22Rv1 (cell line): ENCODE results near the gene LUZP1.
A peak's percentile ranks its signal among the peaks of the same experiment; 100 is the strongest.

Experiments used
- H3K27ac ChIP-seq: fragments of 450-650 bp; 2 replicates; pipeline ENCODE4 v1.5.1; 2017
- ZFX ChIP-seq: fragments of 450-650 bp; IDR thresholded peaks from 2 replicates; pipeline ENCODE4 v1.6.1; 2017; ENCODE audit warnings: antibody characterized with exemption, borderline replicate concordance
- TF ChIP-seq, protein P1 (sequence below): fragments of 450-650 bp; IDR thresholded peaks from 2 replicates; pipeline ENCODE4 v1.5.1; 2017; ENCODE audit warnings: mild to moderate bottlenecking

The LUZP1 gene

DNA sequence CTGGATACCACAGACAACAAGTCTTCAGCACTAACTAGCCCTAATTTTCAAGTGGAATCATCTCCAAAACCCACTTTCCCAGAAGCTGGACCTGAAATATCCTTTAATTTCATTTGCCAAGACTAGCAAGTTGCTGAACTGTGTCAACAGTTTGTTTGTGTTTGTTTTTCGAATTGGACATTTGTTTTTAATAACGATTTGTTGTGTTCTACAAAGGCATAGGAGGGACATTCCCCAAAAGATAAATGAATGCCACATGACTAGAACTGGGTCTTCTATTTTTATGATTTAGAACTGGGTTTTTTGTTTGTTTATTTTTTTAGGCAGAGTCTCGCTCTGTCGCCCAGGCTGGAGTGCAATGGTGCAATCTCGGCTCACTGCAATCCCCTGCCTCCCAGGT is 17.9 kb downstream of the LUZP1 start:
- TF ChIP-seq, protein P1, sequence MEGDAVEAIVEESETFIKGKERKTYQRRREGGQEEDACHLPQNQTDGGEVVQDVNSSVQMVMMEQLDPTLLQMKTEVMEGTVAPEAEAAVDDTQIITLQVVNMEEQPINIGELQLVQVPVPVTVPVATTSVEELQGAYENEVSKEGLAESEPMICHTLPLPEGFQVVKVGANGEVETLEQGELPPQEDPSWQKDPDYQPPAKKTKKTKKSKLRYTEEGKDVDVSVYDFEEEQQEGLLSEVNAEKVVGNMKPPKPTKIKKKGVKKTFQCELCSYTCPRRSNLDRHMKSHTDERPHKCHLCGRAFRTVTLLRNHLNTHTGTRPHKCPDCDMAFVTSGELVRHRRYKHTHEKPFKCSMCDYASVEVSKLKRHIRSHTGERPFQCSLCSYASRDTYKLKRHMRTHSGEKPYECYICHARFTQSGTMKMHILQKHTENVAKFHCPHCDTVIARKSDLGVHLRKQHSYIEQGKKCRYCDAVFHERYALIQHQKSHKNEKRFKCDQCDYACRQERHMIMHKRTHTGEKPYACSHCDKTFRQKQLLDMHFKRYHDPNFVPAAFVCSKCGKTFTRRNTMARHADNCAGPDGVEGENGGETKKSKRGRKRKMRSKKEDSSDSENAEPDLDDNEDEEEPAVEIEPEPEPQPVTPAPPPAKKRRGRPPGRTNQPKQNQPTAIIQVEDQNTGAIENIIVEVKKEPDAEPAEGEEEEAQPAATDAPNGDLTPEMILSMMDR, result no peak
- TF ChIP-seq ZFX, result no peak
- H3K27ac ChIP-seq, result peak overlapping the region; percentile 41

DNA sequence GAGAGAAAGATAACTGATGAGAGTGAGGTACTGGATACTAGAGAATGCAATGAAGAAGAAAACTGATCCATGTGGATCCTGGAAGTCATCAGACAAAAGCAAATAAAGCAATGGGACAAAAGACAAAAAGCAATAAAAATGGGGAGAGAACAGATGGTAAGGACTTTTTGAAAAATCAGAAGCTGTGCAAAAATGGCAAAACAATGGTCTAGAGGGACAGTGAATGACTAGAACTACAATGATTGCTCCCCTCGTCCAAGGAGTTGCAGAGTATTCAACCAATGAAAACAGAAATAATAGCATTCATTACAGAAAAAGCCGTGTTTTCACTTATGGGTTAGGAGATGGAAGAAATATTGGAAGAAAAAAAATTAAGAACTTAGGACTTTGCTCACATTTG is 18.5 kb downstream of the LUZP1 start:
- H3K27ac ChIP-seq, result peak overlapping the region; percentile 41
- TF ChIP-seq, protein P1, result no peak
- TF ChIP-seq ZFX, result no peak

DNA sequence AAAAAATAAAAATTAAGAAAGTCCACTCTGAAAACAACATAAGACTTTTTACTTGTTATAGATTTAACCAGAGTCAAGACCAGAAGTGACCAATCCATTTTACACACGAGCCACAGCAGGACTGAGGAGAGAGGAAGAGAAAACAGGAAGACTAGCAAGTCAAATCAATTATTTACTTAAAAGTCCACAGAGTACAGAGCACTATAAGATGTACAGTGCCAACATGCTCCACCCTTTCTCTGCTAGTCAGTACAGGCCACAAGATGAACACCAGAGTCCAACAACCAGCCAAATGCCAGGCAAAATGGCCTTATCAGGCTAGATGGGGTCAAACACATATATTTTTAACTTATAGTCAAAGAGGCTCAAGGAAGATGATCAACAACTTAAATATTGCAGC is 19.5 kb downstream of the LUZP1 start:
- TF ChIP-seq, protein P1, result no peak
- no peak for TF ChIP-seq ZFX
- H3K27ac ChIP-seq, result peak overlapping the region; percentile 41; the same call in 1 of the 2 replicates

DNA sequence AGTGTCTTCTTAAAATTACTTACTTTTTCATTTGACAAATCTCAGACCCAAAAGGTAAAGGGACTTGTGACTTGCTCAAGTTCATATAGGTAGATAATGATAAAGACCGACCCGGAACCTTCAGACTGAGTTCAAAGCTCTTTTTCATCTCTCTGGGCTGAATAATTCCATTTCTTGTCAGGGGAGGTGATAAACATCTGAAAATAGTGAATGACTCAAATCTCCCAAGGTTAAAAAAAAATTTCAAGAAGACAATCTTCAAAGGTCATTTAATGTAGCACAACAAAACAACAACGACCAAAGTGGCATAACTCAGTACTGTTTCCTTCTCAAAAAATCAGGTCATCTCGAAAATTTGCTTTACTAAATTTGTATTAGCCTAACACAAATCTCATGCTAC is 20.6 kb downstream of the LUZP1 start:
- TF ChIP-seq, protein P1, result no peak
- no peak for TF ChIP-seq ZFX

DNA sequence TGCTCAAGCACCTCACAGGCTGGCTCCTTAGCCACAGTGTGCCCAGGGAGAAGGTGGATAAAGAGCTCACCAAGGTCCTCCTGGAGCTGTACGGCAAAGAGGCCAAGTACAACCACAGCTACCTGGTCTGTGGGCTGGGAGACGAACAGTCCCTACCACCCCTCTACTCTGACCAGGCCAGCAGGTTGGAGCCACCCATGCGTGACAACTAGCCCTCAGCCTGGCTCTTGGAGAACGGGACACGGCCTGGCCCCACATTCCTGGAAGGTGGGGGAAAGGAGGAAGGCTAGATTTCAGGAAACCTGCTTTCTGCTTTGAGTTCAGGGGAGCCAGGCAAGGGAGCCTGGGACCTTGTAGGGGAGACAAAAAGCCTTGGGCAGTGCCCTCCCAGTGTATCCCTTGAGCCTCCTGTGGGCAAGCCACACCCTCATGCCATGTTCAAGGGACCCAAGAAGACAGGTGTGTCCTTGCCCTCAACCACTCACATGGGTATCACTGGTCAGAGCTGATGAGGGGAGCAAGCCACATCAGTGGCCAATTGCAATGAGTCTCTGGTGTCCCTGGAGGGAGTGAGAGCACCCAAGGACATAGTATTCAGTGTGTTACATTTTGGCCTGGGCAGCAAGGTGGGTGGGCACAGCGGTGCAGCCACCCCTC is 27.6 kb downstream of the LUZP1 start:
- no peak overlapping the region for H3K27ac ChIP-seq
- TF ChIP-seq, protein P1, result no peak
- TF ChIP-seq ZFX, result no peak

More for the DNA sequence above, 20.6 kb downstream of the LUZP1 start:
- no peak overlapping the region for H3K27ac ChIP-seq

DNA sequence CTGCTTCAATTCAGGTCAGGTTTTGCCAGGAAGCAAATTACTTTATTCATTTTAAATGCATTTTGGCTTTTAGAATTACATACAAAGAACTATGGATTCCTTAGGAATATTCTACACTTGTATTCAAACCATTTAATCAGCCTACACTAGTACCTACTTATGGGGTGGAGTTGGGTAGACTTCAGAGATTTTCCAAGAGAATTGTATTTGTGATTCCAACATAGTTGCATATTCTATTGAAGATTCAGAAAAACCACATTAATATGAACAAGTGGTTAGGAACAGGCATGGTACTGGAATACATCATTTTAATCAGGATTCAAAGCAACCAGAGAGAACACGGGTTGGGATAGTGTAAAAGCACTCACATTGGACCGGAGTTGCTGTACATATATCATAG is 33.4 kb downstream of the LUZP1 start:
- H3K27ac ChIP-seq, result no peak overlapping the region
- TF ChIP-seq, protein P1, result no peak
- no peak for TF ChIP-seq ZFX

DNA sequence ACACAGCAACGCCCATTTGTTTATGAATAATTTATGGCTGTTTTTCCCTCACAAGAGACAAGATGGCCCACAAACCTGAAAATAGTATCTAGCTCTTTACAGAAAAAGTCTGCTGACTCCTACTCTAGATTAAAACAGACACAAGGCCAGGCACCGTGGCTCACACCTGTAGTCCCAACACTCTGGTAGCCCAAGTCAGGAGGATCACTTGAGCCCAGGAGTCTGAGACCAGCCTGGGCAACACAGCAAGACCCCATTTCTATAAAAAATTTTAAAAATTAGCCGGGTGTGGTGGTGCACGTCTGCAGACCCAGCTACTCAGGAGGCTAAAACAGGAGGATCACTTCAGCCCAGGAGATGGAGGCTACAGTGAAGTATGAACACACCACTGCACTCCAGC is 34.6 kb downstream of the LUZP1 start:
- TF ChIP-seq, protein P1, result no peak
- TF ChIP-seq ZFX, result no peak
- H3K27ac ChIP-seq, result no peak overlapping the region
